GM12878 (cell line): ENCODE measurements around the gene DNAH11. TPM values are rescaled to one million over a fixed set of nuclear protein-coding genes. Genes with fewer than 3 reads are reported as not detected.
A peak's percentile ranks its signal among the peaks of the same experiment; 100 is the strongest.

Experiments used
- ATF7 ChIP-seq: fragments of 450-650 bp; IDR thresholded peaks from 2 replicates; pipeline ENCODE4 v1.6.1; 2016; ENCODE audit warnings: low read depth, mild to moderate bottlenecking
- BHLHE40 ChIP-seq, 2 experiments: fragments of 450-650 bp in 1 of 2; IDR thresholded peaks; 2 replicates each; pipeline ENCODE4 v1.6.1; 2011 to 2017; ENCODE audit warnings: low read depth in 2 of 2, borderline replicate concordance in 1 of 2, improper control_type of control experiment in 1 of 2, low read length in 1 of 2, mild to moderate bottlenecking in 1 of 2
- DPF2 ChIP-seq: fragments of 450-650 bp; IDR thresholded peaks from 2 replicates; pipeline ENCODE4 v1.6.1; 2017; ENCODE audit warnings: mild to moderate bottlenecking
- EGR1 ChIP-seq, 2 experiments: IDR thresholded peaks; 1 replicate in 1 of 2; 2 replicates in 1 of 2; pipeline ENCODE4 v1.6.1; 2011 to 2012; ENCODE audit warnings: low read depth in 2 of 2, low read length in 2 of 2, borderline replicate concordance in 1 of 2, mild to moderate bottlenecking in 1 of 2, moderate library complexity in 1 of 2
- GABPA ChIP-seq: IDR thresholded peaks from 2 replicates; pipeline ENCODE4 v1.6.1; 2014; ENCODE audit warnings: antibody characterized with exemption, low read depth, mild to moderate bottlenecking, inconsistent platforms
- IKZF2 ChIP-seq, 2 experiments: fragments of 450-650 bp; IDR thresholded peaks; 2 replicates each; pipeline ENCODE4 v1.6.1; 2017; ENCODE audit warnings: mild to moderate bottlenecking in 2 of 2, moderate library complexity in 2 of 2
- IRF4 ChIP-seq: IDR thresholded peaks from 2 replicates; pipeline ENCODE4 v1.6.1; 2011; ENCODE audit warnings: low read depth, low read length
- KDM1A ChIP-seq: fragments of 200-600 bp; sonication (generic); IDR thresholded peaks from 2 replicates; pipeline ENCODE4 v1.6.1; 2016; ENCODE audit warnings: borderline replicate concordance
- LARP7 ChIP-seq: fragments of 450-650 bp; IDR thresholded peaks from 2 replicates; pipeline ENCODE4 v1.6.1; 2017; ENCODE audit warnings: mild to moderate bottlenecking
- MXI1 ChIP-seq: fragments of 150-350 bp; IDR thresholded peaks from 2 replicates; pipeline ENCODE4 v1.6.1; 2011; ENCODE audit warnings: low read depth, mild to moderate bottlenecking, inconsistent platforms, low read length, improper control_type of control experiment
- MYC ChIP-seq: IDR thresholded peaks from 2 replicates; pipeline ENCODE4 v1.6.1; 2011; ENCODE audit warnings: mild to moderate bottlenecking, low read length, moderate library complexity, inconsistent platforms; ENCODE audit not compliant: insufficient read depth, insufficient replicate concordance, insufficient read length, severe bottlenecking
- NKRF ChIP-seq: fragments of 450-650 bp; conservative IDR thresholded peaks from 2 replicates; pipeline ENCODE4 v1.6.1; 2017; ENCODE audit warnings: mild to moderate bottlenecking, moderate library complexity
- POLR2A ChIP-seq: IDR thresholded peaks from 2 replicates; pipeline ENCODE4 v1.6.1; 2011; ENCODE audit warnings: low read depth, mild to moderate bottlenecking, low read length
- POLR2AphosphoS5 ChIP-seq: IDR thresholded peaks from 2 replicates; pipeline ENCODE4 v1.6.1; 2011; ENCODE audit warnings: mild to moderate bottlenecking, low read length, inconsistent platforms
- RAD51 ChIP-seq: fragments of 450-650 bp; IDR thresholded peaks from 2 replicates; pipeline ENCODE4 v1.6.1; 2016; ENCODE audit warnings: moderate library complexity, mild to moderate bottlenecking, inconsistent platforms
- RELB ChIP-seq: fragments of 450-650 bp; IDR thresholded peaks from 2 replicates; pipeline ENCODE4 v1.6.1; 2017; ENCODE audit warnings: low read depth, mild to moderate bottlenecking, moderate library complexity
- RUNX3 ChIP-seq: IDR thresholded peaks from 2 replicates; pipeline ENCODE4 v1.6.1; 2012; ENCODE audit warnings: low read length, inconsistent platforms
- STAT1 ChIP-seq: fragments of 450-650 bp; conservative IDR thresholded peaks from 2 replicates; pipeline ENCODE4 v1.6.1; 2014; ENCODE audit warnings: antibody characterized with exemption, mild to moderate bottlenecking
- TAF1 ChIP-seq: IDR thresholded peaks from 2 replicates; pipeline ENCODE4 v1.6.1; 2011; ENCODE audit warnings: mild to moderate bottlenecking, low read depth, low read length, borderline replicate concordance
- TCF7 ChIP-seq: IDR thresholded peaks from 2 replicates; pipeline ENCODE4 v1.6.1; 2014; ENCODE audit warnings: antibody characterized with exemption, borderline replicate concordance
- USF1 ChIP-seq: IDR thresholded peaks from 2 replicates; pipeline ENCODE4 v1.6.1; 2011; ENCODE audit warnings: borderline replicate concordance, low read depth, mild to moderate bottlenecking, moderate library complexity, mixed read lengths, low read length; ENCODE audit not compliant: insufficient read depth; ENCODE audit errors: extremely low read length
- YY1 ChIP-seq: IDR thresholded peaks from 2 replicates; pipeline ENCODE4 v1.6.1; 2011; ENCODE audit warnings: low read depth, mild to moderate bottlenecking, low read length
- ZNF217 ChIP-seq: fragments of 450-650 bp; IDR thresholded peaks from 2 replicates; pipeline ENCODE4 v1.6.1; 2017; ENCODE audit warnings: antibody characterized with exemption, mild to moderate bottlenecking
- polyA plus RNA-seq, 11 experiments: library from polyadenylated mRNA; depleted of rRNA in 4 of 11; unstranded in 6 of 11; stranded (reverse) in 5 of 11; fragments of >200 nt; fragmentation: Nextera tagmentation in 4 of 11; fragmentation: Illumina TruSeq in 1 of 11; extraction: Ambion mirVana in 4 of 11; extraction: Trizol in 1 of 11; gene quantifications; 1 replicate in 1 of 11; 2 replicates in 10 of 11; pipeline versions ENCODE4 v1.2.1 to v1.2.3, GENCODE V29; 2011 to 2016; ENCODE audit warnings: inconsistent platforms in 2 of 11, missing spikeins in 2 of 11, low read depth in 1 of 11
- total RNA-seq, 4 experiments: library from RNA; depleted of rRNA in 3 of 4; stranded (reverse); fragments of >200 nt in 3 of 4; fragmentation: Illumina TruSeq in 1 of 4; extraction: Trizol in 1 of 4; gene quantifications; 2 replicates each; pipeline versions ENCODE4 v1.2.1 to v1.2.3, GENCODE V29; 2013 to 2021

The DNAH11 gene
- total and polyA plus RNA-seq, 10 of the 15 experiments (the other 5 are each of a cell fraction or from before 2014, with no cell fraction given), result 0.03 to 0.56 (median 0.10) TPM

- TF ChIP-seq NKRF, result no peak
- no peak for TF ChIP-seq EGR1 (IDR thresholded peaks at IDR 0.05; ENCODE audit: borderline replicate concordance in 1 of 2, low read depth in 2 of 2, low read length in 2 of 2)
- peak; percentile 42 for TF ChIP-seq MYC
- 0 out of 2 replicates have a peak, but pooled peaks have one; percentile 17 for TF ChIP-seq GABPA
- TF ChIP-seq RELB, result peak; percentile 46
- TF ChIP-seq IRF4, result peak; percentile 51; the same call in 1 of the 2 replicates
- peak; percentile 36; the same call in 1 of the 2 replicates for TF ChIP-seq RAD51
- no peak for TF ChIP-seq LARP7
- TF ChIP-seq USF1, result peak; percentile 49
- TF ChIP-seq POLR2AphosphoS5, result peak; percentile 50
- peak; percentile 10; the same call in 1 of the 2 replicates for TF ChIP-seq POLR2A
- peak; percentile 67; the same call in 1 of the 2 replicates for TF ChIP-seq ATF7
- TF ChIP-seq BHLHE40 (IDR thresholded peaks at IDR 0.05; ENCODE audit: borderline replicate concordance in 1 of 2, low read depth in 2 of 2, low read length in 1 of 2), result peak; percentile 84 to 91
- TF ChIP-seq ZNF217, result no peak
- TF ChIP-seq KDM1A, result no peak
- 0 out of 2 replicates have a peak, but pooled peaks have one; percentile 34 for TF ChIP-seq TAF1
- TF ChIP-seq TCF7, result no peak
- peak; percentile 36 to 39; a peak in 1 of 4 replicates for TF ChIP-seq IKZF2 (IDR thresholded peaks at IDR 0.05)
- no peak for TF ChIP-seq MXI1
- TF ChIP-seq YY1, result peak; percentile 77; the same call in 1 of the 2 replicates
- no peak for TF ChIP-seq STAT1
- TF ChIP-seq DPF2, result 0 out of 2 replicates have a peak, but pooled peaks have one; percentile 54
- TF ChIP-seq RUNX3, result peak; percentile 33
These were observed 355.6 kb downstream of the DNAH11 start (continued) for GRCh38 chr7:21898265-21898930.
